ENCODE data around the gene DGKI.

The DGKI gene

GRCh38 chr7:137778511-137778910 is 68.3 kb downstream of the DGKI start:
- DNase-seq, result no peak

- no peak for DNase-seq
These were observed 72.0 kb downstream of the DGKI start for GRCh38 chr7:137774793-137775201.

- no peak for DNase-seq
These were observed 74.0 kb downstream of the DGKI start for GRCh38 chr7:137772748-137773147.

GRCh38 chr7:137772316-137772715 is 74.5 kb downstream of the DGKI start:
- DNase-seq, result no peak

- no peak for DNase-seq
These were observed 75.1 kb downstream of the DGKI start for GRCh38 chr7:137771679-137772078.

GRCh38 chr7:137771273-137771672 is 75.5 kb downstream of the DGKI start:
- no peak for DNase-seq

- DNase-seq, result no peak
These were observed 78.4 kb downstream of the DGKI start for GRCh38 chr7:137768366-137768765.

- DNase-seq, result no peak
These were observed 84.4 kb downstream of the DGKI start for GRCh38 chr7:137762334-137762733.

GRCh38 chr7:137760111-137760510 is 86.7 kb downstream of the DGKI start:
- peak; percentile 82 for DNase-seq

- no peak for DNase-seq
These were observed 89.4 kb downstream of the DGKI start for GRCh38 chr7:137757146-137757925.

- no peak for DNase-seq
These were observed 90.7 kb downstream of the DGKI start for GRCh38 chr7:137755846-137756651.

- no peak for DNase-seq
These were observed 91.3 kb downstream of the DGKI start for GRCh38 chr7:137755427-137755826.

GRCh38 chr7:137753948-137754851 is 92.6 kb downstream of the DGKI start:
- DNase-seq, result peak; percentile 62

- no peak for DNase-seq
These were observed 93.2 kb downstream of the DGKI start for GRCh38 chr7:137753575-137753947.

GRCh38 chr7:137753067-137753466 is 93.7 kb downstream of the DGKI start:
- DNase-seq, result peak; percentile 66

- DNase-seq, result no peak
These were observed 95.3 kb downstream of the DGKI start for GRCh38 chr7:137751361-137752009.

GRCh38 chr7:137747359-137748031 is 99.3 kb downstream of the DGKI start:
- DNase-seq, result no peak

GRCh38 chr7:137743021-137743420 is 103.8 kb downstream of the DGKI start:
- no peak for DNase-seq

- no peak for DNase-seq
These were observed 104.7 kb downstream of the DGKI start for GRCh38 chr7:137742051-137742450.

- no peak for DNase-seq
These were observed 105.3 kb downstream of the DGKI start for GRCh38 chr7:137741443-137741842.

- DNase-seq, result no peak
These were observed 112.6 kb downstream of the DGKI start for GRCh38 chr7:137734221-137734620.

GRCh38 chr7:137732168-137732567 is 114.6 kb downstream of the DGKI start:
- DNase-seq, result no peak

Data from COR-L47 (cell line).